Trophoblast cell (in vitro differentiated cells and primary cell): ENCODE results near the gene ZACN.

Experiments
- DNase-seq, 2 donors: peaks; one replicate each; pipeline ENCODE4 v3.0.0-alpha.2; 2016
- H2AFZ ChIP-seq: 2 replicates; pipeline ENCODE4 v1.6.1; 2013; ENCODE audit warnings: low read length, moderate library complexity, mild to moderate bottlenecking; ENCODE audit not compliant: insufficient read depth, poor library complexity
- H2AK5ac ChIP-seq: 2 replicates; pipeline ENCODE4 v1.6.1; 2013; ENCODE audit warnings: mild to moderate bottlenecking, low read length
- H2BK120ac ChIP-seq: 2 replicates; pipeline ENCODE4 v1.6.1; 2013; ENCODE audit warnings: low read length, mild to moderate bottlenecking, moderate library complexity; ENCODE audit not compliant: insufficient read depth, poor library complexity
- H2BK12ac ChIP-seq: 2 replicates; pipeline ENCODE4 v1.6.1; 2013; ENCODE audit warnings: mild to moderate bottlenecking, low read length, moderate library complexity
- H2BK5ac ChIP-seq: 2 replicates; pipeline ENCODE4 v1.6.1; 2013; ENCODE audit warnings: low read length, low read depth, moderate library complexity, mild to moderate bottlenecking; ENCODE audit not compliant: poor library complexity
- H3K14ac ChIP-seq: 2 replicates; pipeline ENCODE4 v1.6.1; 2013; ENCODE audit warnings: mild to moderate bottlenecking, low read length
- H3K18ac ChIP-seq: 2 replicates; pipeline ENCODE4 v1.6.1; 2013; ENCODE audit warnings: mild to moderate bottlenecking, low read length
- H3K23ac ChIP-seq: 2 replicates; pipeline ENCODE4 v1.6.1; 2013; ENCODE audit warnings: low read length
- H3K27ac ChIP-seq: 2 replicates; pipeline ENCODE4 v1.5.1; 2013; ENCODE audit warnings: low read depth, mild to moderate bottlenecking, inconsistent platforms, low read length, moderate library complexity
- H3K27me3 ChIP-seq: 2 replicates; pipeline ENCODE4 v1.6.1; 2013; ENCODE audit warnings: inconsistent platforms, mild to moderate bottlenecking, low read length, moderate library complexity; ENCODE audit not compliant: insufficient read depth
- H3K36me3 ChIP-seq, 2 experiments: 1 replicate in 1 of 2; 2 replicates in 1 of 2; pipeline ENCODE4 v1.6.1; 2013; ENCODE audit warnings: low read length in 2 of 2, mild to moderate bottlenecking in 2 of 2, moderate library complexity in 1 of 2; ENCODE audit not compliant: insufficient read depth in 2 of 2, control insufficient read depth in 1 of 2
- H3K4ac ChIP-seq: 2 replicates; pipeline ENCODE4 v1.6.1; 2013; ENCODE audit warnings: low read depth, mild to moderate bottlenecking, low read length, moderate library complexity
- H3K4me1 ChIP-seq, 2 experiments: 1 replicate in 1 of 2; 2 replicates in 1 of 2; pipeline ENCODE4 v1.6.1; 2013; ENCODE audit warnings: low read length in 2 of 2, mild to moderate bottlenecking in 2 of 2, moderate library complexity in 1 of 2; ENCODE audit not compliant: insufficient read depth in 2 of 2, control insufficient read depth in 1 of 2
- H3K4me2 ChIP-seq: 2 replicates; pipeline ENCODE4 v1.6.1; 2013; ENCODE audit warnings: inconsistent platforms, mild to moderate bottlenecking, low read length, moderate library complexity
- H3K4me3 ChIP-seq: 2 replicates; pipeline ENCODE4 v1.5.1; 2013; ENCODE audit warnings: mild to moderate bottlenecking, low read depth, low read length, inconsistent platforms
- H3K79me1 ChIP-seq: one replicate; pipeline ENCODE4 v1.6.1; 2013; ENCODE audit warnings: low read length
- H3K79me2 ChIP-seq: 2 replicates; pipeline ENCODE4 v1.6.1; 2013; ENCODE audit warnings: low read length, mild to moderate bottlenecking; ENCODE audit not compliant: control insufficient read depth, insufficient read depth, poor library complexity
- H3K9ac ChIP-seq: 2 replicates; pipeline ENCODE4 v1.6.1; 2013; ENCODE audit warnings: mild to moderate bottlenecking, low read length
- H3K9me3 ChIP-seq: 2 replicates; pipeline ENCODE4 v1.6.1; 2013; ENCODE audit warnings: low read depth, mild to moderate bottlenecking, control low read depth, inconsistent platforms, low read length; ENCODE audit not compliant: insufficient read depth
- H4K12ac ChIP-seq: 2 replicates; pipeline ENCODE4 v1.6.1; 2013; ENCODE audit warnings: low read depth, mild to moderate bottlenecking, low read length, moderate library complexity
- H4K8ac ChIP-seq: 2 replicates; pipeline ENCODE4 v1.6.1; 2013; ENCODE audit warnings: low read depth, mild to moderate bottlenecking, low read length, moderate library complexity
- H4K91ac ChIP-seq: one replicate; pipeline ENCODE4 v1.6.1; 2013; ENCODE audit warnings: low read depth, mild to moderate bottlenecking, low read length, moderate library complexity
- WGBS: extraction: QIAGEN DNeasy Blood & Tissue Kit; methylation state at CpG from one replicate; pipeline ENCODE4 v1.1.7; 2013; ENCODE audit warnings: missing lambda C conversion rate; ENCODE audit not compliant: insufficient read length, insufficient coverage; ENCODE audit errors: extremely low coverage; 5-methylcytosine and 5-hydroxymethylcytosine counted together

The ZACN gene

DNA sequence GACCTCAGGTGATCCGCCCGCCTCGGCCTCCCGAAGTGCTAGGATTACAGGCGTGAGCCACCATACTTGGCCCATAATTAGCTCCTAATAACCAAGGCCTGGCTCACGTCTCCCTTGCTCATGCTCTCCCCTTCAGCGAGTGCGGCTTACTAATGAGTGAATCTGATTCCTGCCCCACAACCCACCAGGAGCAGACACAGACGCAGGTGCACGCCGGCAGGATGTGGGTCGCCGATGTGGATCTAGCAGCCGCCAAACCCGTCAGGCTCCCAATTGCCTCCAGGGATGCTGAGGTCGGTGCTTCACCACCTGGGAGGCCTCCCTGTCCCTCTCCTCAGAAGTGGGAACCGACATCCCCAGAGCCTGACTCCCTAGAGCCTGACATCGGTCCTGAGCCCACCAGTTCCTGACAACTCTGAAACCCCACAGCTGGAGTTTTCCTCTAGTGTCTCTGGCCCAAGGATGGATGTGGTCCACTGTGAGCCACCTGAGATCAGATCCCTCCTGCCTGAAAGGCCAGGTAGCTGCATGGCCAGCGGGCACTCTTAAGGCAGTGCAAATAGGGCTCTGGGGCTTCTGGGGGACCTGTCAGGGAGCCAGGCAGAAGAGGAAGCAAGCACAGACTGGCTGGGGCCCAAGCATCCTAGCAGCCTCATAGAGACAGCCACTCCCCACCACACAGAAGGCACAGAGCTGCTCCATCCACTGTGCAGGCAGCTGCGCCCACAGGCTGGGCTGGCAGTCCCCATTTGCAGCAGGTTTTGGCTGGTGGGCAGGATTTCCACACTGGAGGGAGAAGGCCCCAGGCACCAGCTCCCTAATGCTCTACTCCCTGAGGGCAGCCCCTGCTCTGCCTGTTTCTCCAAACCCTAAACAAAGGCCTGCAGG is 13.8 kb downstream of the ZACN start:
- no CpG with 5 or more reads among the region's 20 CpGs for WGBS
- Histone ChIP-seq H2AFZ (no peak overlapping the region), H2BK5ac (no peak overlapping the region), H3K79me1 (no peaks in the 10 kb centered on the region), H3K9me3 (peaks cover 3% of the 10 kb centered on the region), H2BK12ac (no peak overlapping the region), H3K4me2 (no peak overlapping the region), H3K23ac (no peak overlapping the region), H3K18ac (no peak overlapping the region), H4K91ac (no peak overlapping the region), H3K4me1 (no peaks in the 10 kb centered on the region), H3K27me3 (no peaks in the 10 kb centered on the region), H4K12ac (no peak overlapping the region), H3K9ac (no peak overlapping the region), H3K14ac (no peak overlapping the region), H3K79me2 (no peaks in the 10 kb centered on the region), H2AK5ac (no peak overlapping the region), H3K4ac (no peak overlapping the region), H3K4me3 (no peak overlapping the region), H3K27ac (no peak overlapping the region), H4K8ac (no peak overlapping the region), H2BK120ac (no peak overlapping the region), H3K36me3 (peaks cover 76 to 77% of the 10 kb centered on the region in 2 experiments)
- no peak for DNase-seq

GRCh38 chr17:76094046-76094445 is 15.1 kb downstream of the ZACN start:
- Histone ChIP-seq H3K4ac (no peak overlapping the region), H4K91ac (no peak overlapping the region), H3K27me3 (no peaks in the 10 kb centered on the region), H3K4me1 (no peaks in the 10 kb centered on the region), H3K36me3 (peaks cover 66 to 68% of the 10 kb centered on the region in 2 experiments), H3K18ac (no peak overlapping the region), H3K79me1 (no peaks in the 10 kb centered on the region), H2AK5ac (no peak overlapping the region), H3K14ac (no peak overlapping the region), H3K9ac (no peak overlapping the region), H3K79me2 (no peaks in the 10 kb centered on the region), H3K4me2 (no peak overlapping the region), H4K8ac (no peak overlapping the region), H3K9me3 (peaks cover 3% of the 10 kb centered on the region), H3K27ac (no peak overlapping the region), H2BK120ac (no peak overlapping the region), H3K23ac (no peak overlapping the region), H2AFZ (no peak overlapping the region), H2BK12ac (no peak overlapping the region), H2BK5ac (no peak overlapping the region), H3K4me3 (no peak overlapping the region), H4K12ac (no peak overlapping the region)
- no CpG with 5 or more reads among the region's 11 CpGs for WGBS
- no peak for DNase-seq

DNA sequence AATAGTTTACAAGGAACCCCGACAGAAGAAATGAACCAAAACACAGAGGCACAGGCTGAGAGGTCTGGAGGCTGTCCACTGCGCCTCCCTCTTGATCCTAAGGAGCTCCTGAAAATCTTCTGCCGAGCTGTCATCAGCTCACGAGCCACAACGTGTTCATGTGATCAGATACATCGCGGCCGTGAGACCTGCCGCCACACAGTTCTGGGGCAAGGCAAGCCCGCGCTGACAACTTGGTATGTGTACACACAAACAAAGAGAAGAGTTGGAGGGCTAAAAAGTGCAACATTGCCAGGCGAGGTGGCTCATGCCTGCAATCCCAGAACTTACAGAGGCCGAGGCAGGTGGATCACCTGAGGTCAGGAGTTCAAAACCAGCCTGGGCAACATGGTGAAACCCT is 17.0 kb downstream of the ZACN start:
- no peak overlapping the region for H2BK120ac ChIP-seq
- peaks cover 55 to 56% of the 10 kb centered on the region in 2 experiments for H3K36me3 ChIP-seq
- no peak overlapping the region for H4K8ac ChIP-seq
- H3K4me1 ChIP-seq, result no peaks in the 10 kb centered on the region
- no peak overlapping the region for H3K9ac ChIP-seq
- H3K79me1 ChIP-seq, result no peaks in the 10 kb centered on the region
- no peak overlapping the region for H4K12ac ChIP-seq
- no peak overlapping the region for H2AK5ac ChIP-seq
- H2BK12ac ChIP-seq, result no peak overlapping the region
- H2BK5ac ChIP-seq, result no peak overlapping the region
- H3K27me3 ChIP-seq, result no peaks in the 10 kb centered on the region
- no peak overlapping the region for H3K14ac ChIP-seq
- H4K91ac ChIP-seq, result no peak overlapping the region
- H3K4me2 ChIP-seq, result no peak overlapping the region
- no peak overlapping the region for H3K18ac ChIP-seq
- H3K27ac ChIP-seq, result no peak overlapping the region
- H3K79me2 ChIP-seq, result no peaks in the 10 kb centered on the region
- WGBS, result no CpG with 5 or more reads among the region's 13 CpGs
- H3K9me3 ChIP-seq, result peaks cover 3% of the 10 kb centered on the region
- DNase-seq, result no peak
- H3K23ac ChIP-seq, result no peak overlapping the region
- no peak overlapping the region for H2AFZ ChIP-seq
- no peak overlapping the region for H3K4me3 ChIP-seq
- H3K4ac ChIP-seq, result no peak overlapping the region

GRCh38 chr17:76097716-76098295 is 18.8 kb downstream of the ZACN start:
- no peaks in the 10 kb centered on the region for H3K79me2 ChIP-seq
- no peak overlapping the region for H3K14ac ChIP-seq
- H4K91ac ChIP-seq, result no peak overlapping the region
- no peak overlapping the region for H2BK12ac ChIP-seq
- no peak overlapping the region for H4K12ac ChIP-seq
- no peak overlapping the region for H3K27ac ChIP-seq
- no peak for DNase-seq
- WGBS, result no CpG with 5 or more reads among the region's 19 CpGs
- peaks cover 3 to 6% of the 10 kb centered on the region in 2 experiments for H3K4me1 ChIP-seq
- H3K79me1 ChIP-seq, result no peaks in the 10 kb centered on the region
- no peak overlapping the region for H2BK5ac ChIP-seq
- H3K4me3 ChIP-seq, result no peak overlapping the region
- no peak overlapping the region for H4K8ac ChIP-seq
- H2BK120ac ChIP-seq, result no peak overlapping the region
- no peak overlapping the region for H3K23ac ChIP-seq
- H3K27me3 ChIP-seq, result no peaks in the 10 kb centered on the region
- H2AK5ac ChIP-seq, result no peak overlapping the region
- no peak overlapping the region for H2AFZ ChIP-seq
- H3K9ac ChIP-seq, result no peak overlapping the region
- H3K9me3 ChIP-seq, result peaks cover 3% of the 10 kb centered on the region
- H3K36me3 ChIP-seq, result peaks cover 48 to 52% of the 10 kb centered on the region in 2 experiments
- H3K4me2 ChIP-seq, result no peak overlapping the region
- H3K4ac ChIP-seq, result no peak overlapping the region
- H3K18ac ChIP-seq, result no peak overlapping the region
